Astrocyte (in vitro differentiated cells and primary cell): ENCODE measurements around the gene TMEM183A. TPM values are rescaled to one million over a fixed set of nuclear protein-coding genes. Genes with fewer than 3 reads are reported as not detected.
"Not testable (repeated sequence)": the region's sequence is repeated elsewhere in the genome, so short reads cannot be mapped to it uniquely, and the experiment has no call there.

ENCODE experiments used
- DNase-seq: peaks from one replicate; pipeline ENCODE4 v3.0.0-alpha.2; 2010; ENCODE audit warnings: low read depth
- FAIRE-seq: peaks from 2 replicates; lab custom pipeline; 2011; peaks lifted over from hg19 to GRCh38; lab: Jason Lieb, UNC
- H2AFZ ChIP-seq: 2 replicates; pipeline ENCODE4 v1.6.0; 2012; ENCODE audit warnings: low read depth, low read length, inconsistent platforms
- H3K27ac ChIP-seq: 2 replicates; pipeline ENCODE4 v1.5.1; 2011; ENCODE audit warnings: low read depth, low read length, inconsistent platforms
- H3K27me3 ChIP-seq: 2 replicates; pipeline ENCODE4 v1.6.0; 2011; ENCODE audit warnings: low read length, inconsistent platforms; ENCODE audit not compliant: insufficient read depth
- H3K36me3 ChIP-seq: 2 replicates; pipeline ENCODE4 v1.5.1; 2011; ENCODE audit warnings: low read length, inconsistent platforms; ENCODE audit not compliant: insufficient read depth
- H3K4me1 ChIP-seq: 2 replicates; pipeline ENCODE4 v1.5.1; 2011; ENCODE audit warnings: low read length, inconsistent platforms; ENCODE audit not compliant: insufficient read depth
- H3K4me2 ChIP-seq: 2 replicates; pipeline ENCODE4 v1.6.0; 2012; ENCODE audit warnings: low read length, inconsistent platforms
- H3K4me3 ChIP-seq: 2 replicates; pipeline ENCODE4 v1.5.1; 2011; ENCODE audit warnings: low read depth, mild to moderate bottlenecking, low read length, inconsistent platforms; ENCODE audit not compliant: insufficient read depth
- H3K79me2 ChIP-seq: 2 replicates; pipeline ENCODE4 v1.6.0; 2012; ENCODE audit warnings: mild to moderate bottlenecking, low read length, inconsistent platforms; ENCODE audit not compliant: insufficient read depth
- H3K9ac ChIP-seq: 2 replicates; pipeline ENCODE4 v1.6.0; 2012; ENCODE audit warnings: mild to moderate bottlenecking, low read length, inconsistent platforms
- H3K9me3 ChIP-seq: 2 replicates; pipeline ENCODE4 v1.5.1; 2012; ENCODE audit warnings: low read depth, mild to moderate bottlenecking, low read length, inconsistent platforms; ENCODE audit not compliant: insufficient read depth
- H4K20me1 ChIP-seq: 2 replicates; pipeline ENCODE4 v1.6.0; 2012; ENCODE audit warnings: low read length, inconsistent platforms; ENCODE audit not compliant: insufficient read depth
- H3K27ac Mint-ChIP-seq: one replicate; pipeline ENCODE4 v1.8.0; 2021; ENCODE audit warnings: mild to moderate bottlenecking, mixed read lengths; ENCODE audit not compliant: unreplicated experiment
- H3K27me3 Mint-ChIP-seq: one replicate; pipeline ENCODE4 v1.8.0; 2021; ENCODE audit warnings: low read depth, mixed read lengths; ENCODE audit not compliant: unreplicated experiment
- H3K36me3 Mint-ChIP-seq: one replicate; pipeline ENCODE4 v1.8.0; 2021; ENCODE audit warnings: low read depth, mixed read lengths; ENCODE audit not compliant: unreplicated experiment
- H3K4me1 Mint-ChIP-seq: one replicate; pipeline ENCODE4 v1.8.0; 2021; ENCODE audit warnings: low read depth, mixed read lengths; ENCODE audit not compliant: unreplicated experiment
- H3K4me3 Mint-ChIP-seq: one replicate; pipeline ENCODE4 v1.8.0; 2021; ENCODE audit warnings: mild to moderate bottlenecking, moderate library complexity, mixed read lengths; ENCODE audit not compliant: unreplicated experiment
- H3K9me3 Mint-ChIP-seq: one replicate; pipeline ENCODE4 v1.8.0; 2021; ENCODE audit warnings: mild to moderate bottlenecking, mixed read lengths; ENCODE audit not compliant: unreplicated experiment
- EZH2 ChIP-seq: IDR thresholded peaks from 2 replicates; pipeline ENCODE4 v1.6.1; 2012; ENCODE audit warnings: mild to moderate bottlenecking, low read length, inconsistent platforms; ENCODE audit not compliant: insufficient read depth
- total RNA-seq: library from RNA; stranded (reverse); gene quantifications from 2 replicates; pipeline ENCODE4 v1.2.1, GENCODE V29; 2021
- TF ChIP-seq, protein P1 (sequence below): IDR thresholded peaks from 2 replicates; pipeline ENCODE4 v1.5.1; 2011; ENCODE audit warnings: low read depth, mild to moderate bottlenecking, inconsistent platforms, low read length, moderate library complexity; ENCODE audit not compliant: insufficient read depth

The TMEM183A gene
- total RNA-seq, 1 donor from 2014 or later: 68.6 TPM

DNA sequence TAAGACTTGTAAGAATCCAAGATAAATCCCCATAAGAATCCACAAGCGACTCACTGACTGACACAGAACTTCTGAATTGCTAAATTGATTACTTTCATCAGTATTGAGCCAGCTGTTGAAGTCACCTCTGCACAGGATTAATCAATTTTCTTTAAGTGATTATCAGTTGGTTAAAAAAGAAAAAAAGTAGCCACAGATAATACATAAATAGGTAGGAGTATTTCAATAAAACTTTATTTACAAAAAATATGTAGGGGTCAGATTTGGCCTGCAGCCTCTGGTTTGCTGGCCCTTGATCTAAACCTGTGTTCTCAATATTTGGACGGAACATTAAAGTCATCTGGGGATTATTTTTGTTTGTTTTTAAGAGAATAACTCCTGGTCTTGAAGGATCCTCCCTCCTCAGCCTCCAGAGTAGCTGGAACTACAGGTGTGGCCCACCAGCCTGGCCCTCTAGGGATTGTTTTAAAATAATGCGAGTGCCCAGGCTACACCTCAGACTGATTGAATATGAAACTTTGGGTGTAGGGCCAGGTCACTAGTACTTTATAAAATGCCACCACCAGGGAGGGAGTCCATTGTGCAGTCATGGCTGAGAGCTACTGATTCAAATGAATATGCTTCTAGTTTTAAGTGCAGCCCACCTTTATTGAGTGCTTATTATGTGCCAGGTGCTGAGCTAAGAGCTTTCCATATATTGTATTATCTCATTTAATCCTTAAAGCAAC, 6.8 kb upstream of the TMEM183A start:
- no peak overlapping the region for H3K4me3 ChIP-seq
- FAIRE-seq (no peak), DNase-seq (no peak)
- TF ChIP-seq, protein P1, sequence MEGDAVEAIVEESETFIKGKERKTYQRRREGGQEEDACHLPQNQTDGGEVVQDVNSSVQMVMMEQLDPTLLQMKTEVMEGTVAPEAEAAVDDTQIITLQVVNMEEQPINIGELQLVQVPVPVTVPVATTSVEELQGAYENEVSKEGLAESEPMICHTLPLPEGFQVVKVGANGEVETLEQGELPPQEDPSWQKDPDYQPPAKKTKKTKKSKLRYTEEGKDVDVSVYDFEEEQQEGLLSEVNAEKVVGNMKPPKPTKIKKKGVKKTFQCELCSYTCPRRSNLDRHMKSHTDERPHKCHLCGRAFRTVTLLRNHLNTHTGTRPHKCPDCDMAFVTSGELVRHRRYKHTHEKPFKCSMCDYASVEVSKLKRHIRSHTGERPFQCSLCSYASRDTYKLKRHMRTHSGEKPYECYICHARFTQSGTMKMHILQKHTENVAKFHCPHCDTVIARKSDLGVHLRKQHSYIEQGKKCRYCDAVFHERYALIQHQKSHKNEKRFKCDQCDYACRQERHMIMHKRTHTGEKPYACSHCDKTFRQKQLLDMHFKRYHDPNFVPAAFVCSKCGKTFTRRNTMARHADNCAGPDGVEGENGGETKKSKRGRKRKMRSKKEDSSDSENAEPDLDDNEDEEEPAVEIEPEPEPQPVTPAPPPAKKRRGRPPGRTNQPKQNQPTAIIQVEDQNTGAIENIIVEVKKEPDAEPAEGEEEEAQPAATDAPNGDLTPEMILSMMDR: no peak
- TF ChIP-seq EZH2: no peak
- H3K9ac ChIP-seq: no peak overlapping the region
- Mint-ChIP-seq H3K27me3 (peaks cover 15% of the 10 kb centered on the region), H3K27ac (no peak overlapping the region), H3K4me1 (peaks cover 6% of the 10 kb centered on the region), H3K9me3 (no peaks in the 10 kb centered on the region), H3K36me3 (no peaks in the 10 kb centered on the region), H3K4me3 (no peak overlapping the region)
- H3K79me2 ChIP-seq: no peaks in the 10 kb centered on the region
- H3K9me3 ChIP-seq: no peaks in the 10 kb centered on the region
- no peaks in the 10 kb centered on the region for H4K20me1 ChIP-seq
- H3K27ac ChIP-seq: no peak overlapping the region
- no peak overlapping the region for H2AFZ ChIP-seq
- H3K4me2 ChIP-seq: no peak overlapping the region
- H3K4me1 ChIP-seq: no peaks in the 10 kb centered on the region
- H3K27me3 ChIP-seq: peaks cover 24% of the 10 kb centered on the region
- H3K36me3 ChIP-seq: no peaks in the 10 kb centered on the region

- H4K20me1 ChIP-seq: no peaks in the 10 kb centered on the region
- H3K27me3 ChIP-seq: peaks cover 14% of the 10 kb centered on the region
- Mint-ChIP-seq H3K4me1 (peaks cover 13% of the 10 kb centered on the region), H3K27me3 (peaks cover 6% of the 10 kb centered on the region), H3K9me3 (no peaks in the 10 kb centered on the region), H3K4me3 (no peak overlapping the region), H3K36me3 (no peaks in the 10 kb centered on the region), H3K27ac (peak overlapping the region; percentile 80)
- no peaks in the 10 kb centered on the region for H3K36me3 ChIP-seq
- H3K79me2 ChIP-seq: no peaks in the 10 kb centered on the region
- no peak overlapping the region for H3K27ac ChIP-seq
- FAIRE-seq (no peak), DNase-seq (no peak)
- no peaks in the 10 kb centered on the region for H3K9me3 ChIP-seq
- no peaks in the 10 kb centered on the region for H3K4me1 ChIP-seq
- H2AFZ ChIP-seq: peak overlapping the region; percentile 52
- H3K4me2 ChIP-seq: no peak overlapping the region
- TF ChIP-seq EZH2: no peak
- TF ChIP-seq, protein P1: no peak
- H3K4me3 ChIP-seq: no peak overlapping the region
- no peak overlapping the region for H3K9ac ChIP-seq
These were observed 5.2 kb upstream of the TMEM183A start for GRCh38 chr1:203001986-203002385.

DNA sequence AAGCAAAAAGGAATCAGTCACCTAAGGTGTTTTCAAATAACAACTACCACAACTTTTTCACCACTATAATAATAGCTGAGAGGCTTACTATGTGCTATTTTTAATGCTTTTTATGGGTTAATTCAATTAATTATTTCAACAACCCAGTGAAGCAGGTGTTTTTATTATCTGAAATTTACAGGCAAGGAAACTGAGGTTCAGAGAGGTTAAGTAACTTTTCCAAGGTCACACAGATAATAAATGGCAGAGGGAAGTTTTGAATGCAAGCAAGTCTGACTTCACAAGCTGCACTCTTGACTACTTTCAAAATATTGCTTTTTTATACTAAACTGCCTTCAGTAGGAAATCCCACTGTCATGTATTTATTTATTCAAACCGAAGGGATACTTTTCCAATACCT, 4.2 kb upstream of the TMEM183A start:
- Histone ChIP-seq H4K20me1 (peaks cover 4% of the 10 kb centered on the region), H3K4me2 (no peak overlapping the region), H3K9ac (no peak overlapping the region), H3K79me2 (peaks cover 5% of the 10 kb centered on the region), H3K9me3 (no peaks in the 10 kb centered on the region), H3K27me3 (peaks cover 6% of the 10 kb centered on the region), H3K27ac (no peak overlapping the region), H3K36me3 (no peaks in the 10 kb centered on the region), H2AFZ (no peak overlapping the region), H3K4me1 (no peaks in the 10 kb centered on the region), H3K4me3 (no peak overlapping the region)
- H3K4me3 Mint-ChIP-seq: no peak overlapping the region
- no peaks in the 10 kb centered on the region for H3K36me3 Mint-ChIP-seq
- FAIRE-seq (no peak), DNase-seq (no peak)
- H3K27me3 Mint-ChIP-seq: peaks cover 2% of the 10 kb centered on the region
- TF ChIP-seq EZH2: no peak
- TF ChIP-seq, protein P1: no peak
- H3K4me1 Mint-ChIP-seq: peaks cover 13% of the 10 kb centered on the region
- no peak overlapping the region for H3K27ac Mint-ChIP-seq
- no peaks in the 10 kb centered on the region for H3K9me3 Mint-ChIP-seq

- FAIRE-seq, DNase-seq, H3K36me3 Mint-ChIP-seq, H3K9me3 ChIP-seq, H3K9me3 Mint-ChIP-seq, H3K4me2 ChIP-seq, H3K27me3 Mint-ChIP-seq, H3K27ac ChIP-seq, H3K4me1 ChIP-seq, H3K9ac ChIP-seq, H3K4me3 ChIP-seq, H3K27me3 ChIP-seq: not testable (repeated sequence)
- H3K27ac Mint-ChIP-seq: peak overlapping the region; percentile 96
- peaks cover 21% of the 10 kb centered on the region for H4K20me1 ChIP-seq
- peaks cover 18% of the 10 kb centered on the region for H3K4me1 Mint-ChIP-seq
- peak overlapping the region; percentile 36 for H2AFZ ChIP-seq
- peaks cover 11% of the 10 kb centered on the region for H3K36me3 ChIP-seq
- peak overlapping the region; percentile 92 for H3K4me3 Mint-ChIP-seq
- H3K79me2 ChIP-seq: peaks cover 31% of the 10 kb centered on the region
These were observed 1.6 kb upstream of the TMEM183A start for GRCh38 chr1:203005395-203006142.
